ENCODE results near the gene PDCD7. TPM values are rescaled to one million over a fixed set of nuclear protein-coding genes. Genes with fewer than 3 reads are reported as not detected.
"Not testable (repeated sequence)": the region's sequence is repeated elsewhere in the genome, so short reads cannot be mapped to it uniquely, and the experiment has no call there.

Gene PDCD7
- polyA plus RNA-seq, 10 donors: 15.7 to 26.6 (median 20.3) TPM

GRCh38 chr15:65132878-65133547 is 595 bp downstream of the PDCD7 start:
- DNase-seq: peak; percentile 7 to 75 (median 35)

GRCh38 chr15:65130941-65131340 is 2.7 kb downstream of the PDCD7 start:
- DNase-seq: no peak

GRCh38 chr15:65115542-65115941 is 18.1 kb downstream of the PDCD7 start:
- DNase-seq: no peak

GRCh38 chr15:65115086-65115485 is 18.5 kb downstream of the PDCD7 start, which contains the start of gene UBAP1L:
Gene UBAP1L (minus strand): TSS chr15:65115200. CDS start chr15:65106215, 8,985 bp downstream.
- DNase-seq: no peak

GRCh38 chr15:65110676-65111292 is 22.8 kb downstream of the PDCD7 start:
- DNase-seq: no peak

- DNase-seq: no peak
These were observed 27.5 kb downstream of the PDCD7 start for GRCh38 chr15:65106011-65106590.

- no peak for DNase-seq
These were observed 28.6 kb downstream of the PDCD7 start for GRCh38 chr15:65105038-65105437.

GRCh38 chr15:65102912-65103311 is 30.7 kb downstream of the PDCD7 start:
- no peak for DNase-seq

GRCh38 chr15:65101891-65102708 is 31.5 kb downstream of the PDCD7 start:
- DNase-seq: no peak

- peak; percentile 59 to 86 (median 79) for DNase-seq
These were observed 32.2 kb downstream of the PDCD7 start for GRCh38 chr15:65101411-65101890.

GRCh38 chr15:65100442-65100841 is 33.2 kb downstream of the PDCD7 start:
- no peak for DNase-seq

- DNase-seq: not testable (repeated sequence)
These were observed 33.8 kb downstream of the PDCD7 start for GRCh38 chr15:65099801-65100200.

- DNase-seq: no peak
These were observed 34.3 kb downstream of the PDCD7 start for GRCh38 chr15:65099336-65099735.

- DNase-seq: no peak
These were observed 35.9 kb downstream of the PDCD7 start for GRCh38 chr15:65097651-65098263.

GRCh38 chr15:65096481-65097385 is 36.9 kb downstream of the PDCD7 start:
- no peak for DNase-seq

- no peak for DNase-seq
These were observed 37.9 kb downstream of the PDCD7 start for GRCh38 chr15:65095747-65096104.

GRCh38 chr15:65095011-65095746 is 38.4 kb downstream of the PDCD7 start:
- DNase-seq: no peak

- DNase-seq: no peak
These were observed 39.2 kb downstream of the PDCD7 start for GRCh38 chr15:65094294-65094995.

- DNase-seq: not testable (repeated sequence)
These were observed 39.8 kb downstream of the PDCD7 start for GRCh38 chr15:65093793-65094170.
